ENCODE measurements around the gene PEX11G.
A peak's percentile ranks its signal among the peaks of the same experiment; 100 is the strongest.

Gene PEX11G

DNA sequence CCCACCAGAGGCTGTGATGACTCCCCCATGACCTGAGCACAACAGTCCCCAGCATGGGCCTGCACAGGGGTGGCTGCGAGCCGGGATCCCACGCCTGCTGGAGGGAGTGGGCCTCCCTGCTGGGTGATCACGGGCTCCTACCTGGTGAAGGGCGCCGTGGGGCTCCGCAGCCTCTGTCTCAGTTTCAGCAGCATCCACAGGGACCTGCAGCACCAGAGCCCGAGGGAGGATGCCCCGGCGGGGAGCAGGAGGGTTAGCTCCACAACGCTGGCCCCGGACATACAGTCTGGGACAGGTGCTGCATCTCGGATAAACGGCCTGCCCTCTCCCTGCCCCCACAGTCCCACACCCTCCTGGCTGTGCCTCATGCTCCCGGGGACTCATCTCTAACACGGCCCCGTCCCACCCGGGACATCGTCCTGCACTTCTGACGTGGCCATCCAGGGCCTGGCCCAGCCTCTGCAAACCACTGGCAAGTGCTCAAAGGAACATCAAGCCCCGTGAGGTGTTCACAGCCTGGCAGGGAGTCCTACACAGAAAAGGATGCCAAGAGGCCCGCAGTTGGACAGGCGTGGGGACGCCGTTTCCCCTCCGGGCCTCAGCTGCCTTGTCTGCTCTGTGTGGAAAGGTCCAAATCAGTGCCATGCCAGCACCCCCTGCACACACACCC is 10.5 kb downstream of the PEX11G start:
- peaks cover 0 to 39% (median 18%) of the 10 kb centered on the region in 11 experiments; a peak in 12 of 22 replicates for H3K36me3 ChIP-seq
- H3K9ac ChIP-seq: no peak overlapping the region
- H3K4me2 ChIP-seq: no peak overlapping the region
- H3K4me1 ChIP-seq: peaks cover 27 to 54% (median 46%) of the 10 kb centered on the region in 10 experiments
- TF ChIP-seq Cebpa-rat (IDR thresholded peaks at IDR 0.05): no peak
- H3K27ac ChIP-seq: no peak overlapping the region
- H3K9me3 ChIP-seq (replicated peaks in 1 of 11): no peaks in the 10 kb centered on the region
- peaks cover 0 to 5% (median 0%) of the 10 kb centered on the region in 11 experiments; a peak in 3 of 22 replicates for H4K20me1 ChIP-seq
- H3K4me3 ChIP-seq: no peak overlapping the region
- H3K27me3 ChIP-seq: no peaks in the 10 kb centered on the region

- H4K20me1 ChIP-seq: peaks cover 0 to 5% (median 0%) of the 10 kb centered on the region in 11 experiments; a peak in 4 of 22 replicates
- H3K4me1 ChIP-seq: peaks cover 29 to 55% (median 48%) of the 10 kb centered on the region in 10 experiments
- no peaks in the 10 kb centered on the region for H3K27me3 ChIP-seq
- TF ChIP-seq Cebpa-rat (IDR thresholded peaks at IDR 0.05): no peak
- H3K27ac ChIP-seq: no peak overlapping the region
- H3K9ac ChIP-seq: no peak overlapping the region
- H3K4me2 ChIP-seq: no peak overlapping the region
- peaks cover 0 to 41% (median 18%) of the 10 kb centered on the region in 11 experiments; a peak in 13 of 22 replicates for H3K36me3 ChIP-seq
- no peak overlapping the region for H3K4me3 ChIP-seq
- H3K9me3 ChIP-seq (replicated peaks in 1 of 11): no peaks in the 10 kb centered on the region
These were observed 11.1 kb downstream of the PEX11G start for GRCh38 chr19:7477758-7478157.

GRCh38 chr19:7476777-7477494 is 11.9 kb downstream of the PEX11G start:
- H3K9ac ChIP-seq: 0 out of 22 replicates have a peak overlapping the region, but pooled peaks of 1 of the 11 experiments have one; percentile 13
- H3K4me1 ChIP-seq: peaks cover 29 to 55% (median 48%) of the 10 kb centered on the region in 10 experiments
- TF ChIP-seq Cebpa-rat (IDR thresholded peaks at IDR 0.05): no peak
- no peak overlapping the region for H3K4me3 ChIP-seq
- H3K27ac ChIP-seq: peak overlapping the region in 5 of 11 experiments; percentile 9 to 84 (median 24); a peak in 7 of 22 replicates
- H3K9me3 ChIP-seq (replicated peaks in 1 of 11): no peaks in the 10 kb centered on the region
- peaks cover 5 to 49% (median 24%) of the 10 kb centered on the region in 11 experiments; a peak in 20 of 22 replicates for H3K36me3 ChIP-seq
- no peak overlapping the region for H3K4me2 ChIP-seq
- H4K20me1 ChIP-seq: peaks cover 0 to 13% (median 5%) of the 10 kb centered on the region in 11 experiments; a peak in 8 of 22 replicates
- H3K27me3 ChIP-seq: no peaks in the 10 kb centered on the region

DNA sequence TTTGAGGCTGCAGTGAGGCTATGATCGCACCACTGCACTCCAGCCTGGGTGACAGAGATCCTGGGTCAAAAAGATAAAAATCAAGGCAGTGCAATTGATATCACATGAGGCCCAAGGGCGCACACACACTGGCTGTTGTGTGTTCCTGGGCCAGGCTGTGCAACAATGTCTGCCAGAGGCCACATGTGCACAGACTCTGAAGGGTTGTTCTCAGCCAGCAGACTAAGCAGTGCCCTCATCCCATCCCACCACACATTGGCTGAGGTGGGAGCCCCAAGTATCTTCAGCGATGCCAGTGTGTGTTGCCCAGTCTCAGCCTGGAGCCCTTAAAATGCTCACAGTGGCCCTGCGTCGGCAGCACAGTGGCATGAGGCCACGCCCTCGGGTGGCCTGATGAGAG is 12.6 kb downstream of the PEX11G start:
- peaks cover 0 to 20% (median 12%) of the 10 kb centered on the region in 11 experiments; a peak in 10 of 22 replicates for H4K20me1 ChIP-seq
- no peaks in the 10 kb centered on the region for H3K9me3 ChIP-seq (replicated peaks in 1 of 11)
- H3K27ac ChIP-seq: peak overlapping the region in 3 of 11 experiments; percentile 37 to 84 (median 84); a peak in 4 of 22 replicates
- TF ChIP-seq Cebpa-rat (IDR thresholded peaks at IDR 0.05): no peak
- peaks cover 28 to 55% (median 47%) of the 10 kb centered on the region in 10 experiments for H3K4me1 ChIP-seq
- H3K4me2 ChIP-seq: no peak overlapping the region
- H3K9ac ChIP-seq: 0 out of 22 replicates have a peak overlapping the region, but pooled peaks of 1 of the 11 experiments have one; percentile 13
- H3K36me3 ChIP-seq: peaks cover 12 to 56% (median 31%) of the 10 kb centered on the region in 11 experiments; a peak in 21 of 22 replicates
- H3K4me3 ChIP-seq: no peak overlapping the region
- H3K27me3 ChIP-seq: no peaks in the 10 kb centered on the region

DNA sequence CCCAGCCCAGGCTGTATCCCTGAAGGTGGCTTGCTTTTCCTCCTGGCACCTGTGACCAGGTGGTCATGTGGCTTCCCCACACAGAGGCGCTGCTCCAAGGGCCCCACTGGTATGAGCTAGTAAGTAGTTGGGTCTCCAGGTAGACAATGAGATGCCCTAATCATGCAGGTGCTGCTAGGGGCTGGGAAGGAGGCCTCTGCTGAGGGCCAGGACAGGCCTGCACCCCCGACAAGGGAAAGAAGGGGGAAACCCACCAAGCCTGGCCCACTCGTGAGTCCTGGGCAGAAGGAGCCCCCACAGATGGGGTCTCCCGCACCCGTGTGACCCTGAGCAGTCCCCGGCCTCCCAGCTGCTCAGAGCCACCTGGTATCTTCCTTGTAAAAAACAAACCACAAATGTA is 13.2 kb downstream of the PEX11G start:
- Histone ChIP-seq H3K9ac (no peak overlapping the region), H3K4me3 (no peak overlapping the region), H3K4me2 (no peak overlapping the region), H3K27ac (peak overlapping the region in 5 of 11 experiments; percentile 40 to 86 (median 84); a peak in 6 of 22 replicates), H3K4me1 (peaks cover 28 to 52% (median 42%) of the 10 kb centered on the region in 10 experiments), H4K20me1 (peaks cover 0 to 26% (median 18%) of the 10 kb centered on the region in 11 experiments; a peak in 11 of 22 replicates), H3K9me3 (replicated peaks in 1 of 11) (no peaks in the 10 kb centered on the region), H3K27me3 (no peaks in the 10 kb centered on the region), H3K36me3 (peaks cover 17 to 62% (median 37%) of the 10 kb centered on the region in 11 experiments)
- no peak for TF ChIP-seq Cebpa-rat (IDR thresholded peaks at IDR 0.05)

GRCh38 chr19:7471696-7472615 is 16.9 kb downstream of the PEX11G start:
- peaks cover 54 to 94% (median 74%) of the 10 kb centered on the region in 11 experiments for H3K36me3 ChIP-seq
- H3K4me2 ChIP-seq: peak overlapping the region; percentile 47 to 81 (median 69); a peak in 21 of 22 replicates

GRCh38 chr19:7470540-7471305 is 18.1 kb downstream of the PEX11G start:
- Histone ChIP-seq H3K9ac (no peak overlapping the region), H4K20me1 (peaks cover 0 to 64% (median 35%) of the 10 kb centered on the region in 11 experiments; a peak in 15 of 22 replicates), H3K36me3 (peaks cover 67 to 99% (median 84%) of the 10 kb centered on the region in 11 experiments), H3K4me3 (no peak overlapping the region), H3K4me2 (peak overlapping the region in 1 of 11 experiments; percentile 74; a peak in 1 of 22 replicates), H3K27ac (peak overlapping the region in 8 of 11 experiments; percentile 75 to 86 (median 81); a peak in 12 of 22 replicates), H3K9me3 (replicated peaks in 1 of 11) (no peaks in the 10 kb centered on the region), H3K27me3 (no peaks in the 10 kb centered on the region), H3K4me1 (peaks cover 26 to 41% (median 33%) of the 10 kb centered on the region in 10 experiments)
- no peak for TF ChIP-seq Cebpa-rat (IDR thresholded peaks at IDR 0.05)

More at GRCh38 chr19:7471696-7472615, 16.9 kb downstream of the PEX11G start:
- no peak overlapping the region for H3K4me3 ChIP-seq
- H3K9me3 ChIP-seq (replicated peaks in 1 of 11): no peaks in the 10 kb centered on the region
- H3K27me3 ChIP-seq: no peaks in the 10 kb centered on the region
- peak overlapping the region in 10 of 11 experiments; percentile 24 to 69 (median 54); a peak in 14 of 22 replicates for H3K9ac ChIP-seq
- TF ChIP-seq Cebpa-rat (IDR thresholded peaks at IDR 0.05): no peak
- H4K20me1 ChIP-seq: peaks cover 0 to 62% (median 35%) of the 10 kb centered on the region in 11 experiments; a peak in 15 of 22 replicates
- H3K27ac ChIP-seq: peak overlapping the region in 10 of 11 experiments; percentile 23 to 86 (median 78); a peak in 18 of 22 replicates
- peaks cover 26 to 43% (median 33%) of the 10 kb centered on the region in 10 experiments for H3K4me1 ChIP-seq
